HG03066 (cell line): ENCODE measurements around the gene TBKBP1.

Experiments
- ATAC-seq: cut with Tn5 transposase; IDR thresholded peaks from one replicate; pipeline ENCODE4 v1.9.1; 2021; ENCODE audit warnings: low read depth; ENCODE audit not compliant: unreplicated experiment

Gene TBKBP1

GRCh38 chr17:47757386-47757785 lies 63.4 kb downstream of the TBKBP1 start:
- no peak for ATAC-seq

GRCh38 chr17:47760409-47761140 lies 66.6 kb downstream of the TBKBP1 start:
- ATAC-seq: no peak
